GM23338 (cell line): ENCODE results near the gene PECR. TPM values are rescaled to one million over a fixed set of nuclear protein-coding genes. Genes with fewer than 3 reads are reported as not detected.

Experiments
- ATAC-seq: fragments of 200-7000 bp; cut with Tn5 transposase; 3 replicates; pipeline ENCODE4 v1.9.1; 2020
- DNase-seq: peaks from one replicate; pipeline ENCODE4 v3.0.0-alpha.2; 2015; ENCODE audit warnings: low spot score
- H2AFZ ChIP-seq: fragments of 200-600 bp; sonication (generic); 2 replicates; pipeline ENCODE4 v1.8.0; 2016; ENCODE audit warnings: antibody characterized with exemption, mild to moderate bottlenecking, moderate library complexity
- H3F3A ChIP-seq: fragments of 200-600 bp; sonication (generic); replicated peaks from 2 replicates; pipeline ENCODE4 v1.8.0; 2017; ENCODE audit warnings: antibody characterized with exemption, mixed run types, low read depth
- H3K27ac ChIP-seq: fragments of 200-600 bp; sonication (generic); 2 replicates; pipeline ENCODE4 v1.6.1; 2016; ENCODE audit warnings: low read depth
- H3K27me3 ChIP-seq: fragments of 200-600 bp; sonication (generic); 2 replicates; pipeline ENCODE4 v1.8.0; 2016; ENCODE audit warnings: mild to moderate bottlenecking, mixed run types, moderate library complexity; ENCODE audit not compliant: insufficient read depth
- H3K36me3 ChIP-seq: fragments of 200-600 bp; sonication (generic); 2 replicates; pipeline ENCODE4 v1.8.0; 2016; ENCODE audit warnings: mild to moderate bottlenecking; ENCODE audit not compliant: insufficient read depth
- H3K4me1 ChIP-seq: fragments of 200-600 bp; sonication (generic); 2 replicates; pipeline ENCODE4 v1.8.0; 2016; ENCODE audit warnings: mild to moderate bottlenecking, moderate library complexity; ENCODE audit not compliant: insufficient read depth
- H3K4me2 ChIP-seq: fragments of 200-600 bp; sonication (generic); 2 replicates; pipeline ENCODE4 v1.7.1; 2017; ENCODE audit warnings: mixed run types
- H3K4me3 ChIP-seq: fragments of 200-600 bp; sonication (generic); 2 replicates; pipeline ENCODE4 v1.6.1; 2016; ENCODE audit warnings: mixed run types
- H3K79me2 ChIP-seq: fragments of 200-600 bp; sonication (generic); replicated peaks from 2 replicates; pipeline ENCODE4 v1.8.0; 2017; ENCODE audit warnings: mild to moderate bottlenecking; ENCODE audit not compliant: insufficient read depth
- H3K9me2 ChIP-seq: fragments of 200-600 bp; sonication (generic); 2 replicates; pipeline ENCODE4 v1.8.0; 2017; ENCODE audit not compliant: insufficient read depth
- H4K20me1 ChIP-seq: fragments of 200-600 bp; sonication (generic); replicated peaks from 2 replicates; pipeline ENCODE4 v1.8.0; 2017; ENCODE audit warnings: mild to moderate bottlenecking; ENCODE audit not compliant: insufficient read depth
- H3K27ac Mint-ChIP-seq: 2 replicates; pipeline ENCODE4 v1.8.0; 2020; ENCODE audit warnings: inconsistent platforms, mild to moderate bottlenecking, moderate library complexity, mixed read lengths
- H3K27me3 Mint-ChIP-seq: 3 replicates; pipeline ENCODE4 v1.8.0; 2022; ENCODE audit warnings: low read depth, mild to moderate bottlenecking, moderate library complexity, mixed read lengths, inconsistent platforms; ENCODE audit not compliant: insufficient read depth, poor library complexity
- H3K36me3 Mint-ChIP-seq: 3 replicates; pipeline ENCODE4 v1.8.0; 2021; ENCODE audit warnings: low read depth, mild to moderate bottlenecking, inconsistent platforms, moderate library complexity, mixed read lengths
- H3K4me1 Mint-ChIP-seq: 3 replicates; pipeline ENCODE4 v1.8.0; 2020; ENCODE audit warnings: mild to moderate bottlenecking, inconsistent platforms, mixed read lengths
- H3K4me3 Mint-ChIP-seq: 3 replicates; pipeline ENCODE4 v1.8.0; 2021; ENCODE audit warnings: moderate library complexity, mild to moderate bottlenecking, inconsistent platforms, mixed read lengths
- H3K9me3 Mint-ChIP-seq: 3 replicates; pipeline ENCODE4 v1.8.0; 2020; ENCODE audit warnings: moderate library complexity, mild to moderate bottlenecking, inconsistent platforms, mixed read lengths
- CREB1 ChIP-seq: fragments of 250-450 bp; sonication (Bioruptor Pico); IDR thresholded peaks from 2 replicates; pipeline ENCODE4 v1.5.0; 2020; ENCODE audit warnings: low read depth, mild to moderate bottlenecking, moderate library complexity
- EZH2 ChIP-seq: fragments of 200-600 bp; sonication (generic); IDR thresholded peaks from one replicate; pipeline ENCODE4 v1.8.0; 2017; ENCODE audit warnings: antibody characterized with exemption, mild to moderate bottlenecking, low read depth; ENCODE audit not compliant: unreplicated experiment
- EZH2phosphoT487 ChIP-seq: fragments of 200-600 bp; sonication (generic); IDR thresholded peaks from one replicate; pipeline ENCODE4 v1.8.1; 2018; ENCODE audit warnings: antibody characterized with exemption; ENCODE audit not compliant: unreplicated experiment
- JUNB ChIP-seq: IDR thresholded peaks from one replicate; pipeline ENCODE4 v1.6.1; 2016; ENCODE audit warnings: antibody characterized with exemption; ENCODE audit not compliant: unreplicated experiment
- NANOG ChIP-seq: IDR thresholded peaks from 2 replicates; pipeline ENCODE4 v1.6.1; 2016; ENCODE audit warnings: antibody characterized with exemption, borderline replicate concordance
- POLR2AphosphoS5 ChIP-seq: IDR thresholded peaks from 2 replicates; pipeline ENCODE4 v1.6.1; 2016; ENCODE audit warnings: antibody characterized with exemption, low read depth
- ZNF114 ChIP-seq: fragments of 250-450 bp; sonication (Bioruptor Pico); IDR thresholded peaks from 2 replicates; pipeline ENCODE4 v1.5.0; 2020; ENCODE audit warnings: mild to moderate bottlenecking, moderate library complexity
- ZNF331 ChIP-seq: fragments of 250-450 bp; sonication (Bioruptor Pico); IDR thresholded peaks from 2 replicates; pipeline ENCODE4 v1.5.0; 2020; ENCODE audit warnings: low read depth, mild to moderate bottlenecking, moderate library complexity
- polyA plus RNA-seq: library from polyadenylated mRNA; unstranded; fragments of >200 nt; fragmentation: Nextera tagmentation; extraction: Ambion mirVana; gene quantifications from 2 replicates; pipeline ENCODE4 v1.2.1, GENCODE V29; 2016
- total RNA-seq: library from RNA; depleted of rRNA; stranded (reverse); fragments of >200 nt; shearing (Covaris generic); gene quantifications from 2 replicates; pipeline ENCODE4 v1.2.3, GENCODE V29; 2014
- TF ChIP-seq, protein P1 (sequence below), 2 experiments: fragments of 200-600 bp in 1 of 2; sonication (generic) in 1 of 2; conservative IDR thresholded peaks; 2 replicates each; pipeline versions ENCODE4 v1.5.1 to v1.6.1; 2016 to 2017; ENCODE audit warnings: antibody characterized with exemption in 2 of 2, low read depth in 2 of 2, mild to moderate bottlenecking in 2 of 2, moderate library complexity in 1 of 2
- TF ChIP-seq, protein P2 (sequence below): IDR thresholded peaks from 2 replicates; pipeline ENCODE4 v1.6.1; 2016; ENCODE audit warnings: antibody characterized with exemption
- TF ChIP-seq, protein P3 (sequence below): IDR thresholded peaks from one replicate; pipeline ENCODE4 v1.6.1; 2018; ENCODE audit warnings: antibody characterized with exemption; ENCODE audit not compliant: unreplicated experiment

PECR gene
- total and polyA plus RNA-seq, 2 experiments from 2014 or later: 12.1 to 15.5 TPM

DNA sequence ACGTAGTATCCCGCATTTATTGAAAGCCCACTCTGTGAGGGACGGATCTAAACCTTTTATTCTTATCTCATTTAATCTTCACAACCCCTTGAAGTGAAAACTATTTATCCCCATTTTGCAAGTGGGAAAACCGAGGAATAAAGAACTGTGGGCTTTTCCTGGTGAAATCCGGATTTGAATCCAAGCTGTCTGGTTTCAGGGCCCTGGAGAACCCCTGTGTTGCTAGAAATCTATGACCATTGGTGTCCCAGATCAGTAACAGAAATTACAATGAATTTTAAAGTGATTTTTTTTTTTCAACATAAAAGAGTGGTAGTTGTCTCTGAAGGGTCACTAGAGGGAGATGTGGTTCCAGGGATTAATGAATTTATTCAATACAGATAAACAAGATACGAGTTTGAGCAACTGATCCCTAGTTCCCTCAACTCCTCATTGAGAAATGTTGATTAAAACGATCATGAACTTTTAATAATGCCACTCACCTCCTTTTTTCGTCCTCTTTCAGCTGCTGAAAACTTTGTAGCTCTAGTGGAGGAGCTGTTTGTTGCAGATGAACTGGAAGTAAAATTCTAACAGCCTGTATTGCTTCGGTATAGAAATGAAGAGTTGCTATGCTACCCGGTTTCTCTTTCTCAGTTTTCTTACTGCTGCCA is 28.5 kb upstream of the PECR start:
- ATAC-seq (no peak), DNase-seq (peak; percentile 31)
- H3K27me3 Mint-ChIP-seq: peaks cover 18% of the 10 kb centered on the region
- peaks cover 36% of the 10 kb centered on the region for H3F3A ChIP-seq
- H3K4me2 ChIP-seq: peak overlapping the region; percentile 90
- H3K27ac Mint-ChIP-seq: peak overlapping the region; percentile 100
- H4K20me1 ChIP-seq: no peaks in the 10 kb centered on the region; the same call in 1 of the 2 replicates
- H3K9me2 ChIP-seq: no peaks in the 10 kb centered on the region
- no peak for TF ChIP-seq POLR2AphosphoS5
- TF ChIP-seq, protein P1, sequence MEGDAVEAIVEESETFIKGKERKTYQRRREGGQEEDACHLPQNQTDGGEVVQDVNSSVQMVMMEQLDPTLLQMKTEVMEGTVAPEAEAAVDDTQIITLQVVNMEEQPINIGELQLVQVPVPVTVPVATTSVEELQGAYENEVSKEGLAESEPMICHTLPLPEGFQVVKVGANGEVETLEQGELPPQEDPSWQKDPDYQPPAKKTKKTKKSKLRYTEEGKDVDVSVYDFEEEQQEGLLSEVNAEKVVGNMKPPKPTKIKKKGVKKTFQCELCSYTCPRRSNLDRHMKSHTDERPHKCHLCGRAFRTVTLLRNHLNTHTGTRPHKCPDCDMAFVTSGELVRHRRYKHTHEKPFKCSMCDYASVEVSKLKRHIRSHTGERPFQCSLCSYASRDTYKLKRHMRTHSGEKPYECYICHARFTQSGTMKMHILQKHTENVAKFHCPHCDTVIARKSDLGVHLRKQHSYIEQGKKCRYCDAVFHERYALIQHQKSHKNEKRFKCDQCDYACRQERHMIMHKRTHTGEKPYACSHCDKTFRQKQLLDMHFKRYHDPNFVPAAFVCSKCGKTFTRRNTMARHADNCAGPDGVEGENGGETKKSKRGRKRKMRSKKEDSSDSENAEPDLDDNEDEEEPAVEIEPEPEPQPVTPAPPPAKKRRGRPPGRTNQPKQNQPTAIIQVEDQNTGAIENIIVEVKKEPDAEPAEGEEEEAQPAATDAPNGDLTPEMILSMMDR (conservative IDR thresholded peaks at IDR 0.05; ENCODE audit: low read depth in 2 of 2): peak in 1 of 2 experiments; percentile 49; a peak in 3 of 4 replicates
- no peaks in the 10 kb centered on the region; the same call in 2 of the 3 replicates for H3K9me3 Mint-ChIP-seq
- H3K4me1 ChIP-seq: peaks cover 18% of the 10 kb centered on the region; the same call in 1 of the 2 replicates
- peak overlapping the region; percentile 85 for H3K4me3 ChIP-seq
- peaks cover 52% of the 10 kb centered on the region for H3K4me1 Mint-ChIP-seq
- peak overlapping the region; percentile 100 for H3K4me3 Mint-ChIP-seq
- H3K36me3 ChIP-seq: peaks cover 34% of the 10 kb centered on the region
- H3K27ac ChIP-seq: peak overlapping the region; percentile 89
- H3K27me3 ChIP-seq: no peaks in the 10 kb centered on the region
- H2AFZ ChIP-seq: no peak overlapping the region
- peaks cover 58% of the 10 kb centered on the region for H3K36me3 Mint-ChIP-seq
- peaks cover 41% of the 10 kb centered on the region for H3K79me2 ChIP-seq

GRCh38 chr2:216108967-216109921 is 27.6 kb upstream of the PECR start, which contains the start of gene XRCC5:
XRCC5 (plus strand) TSS chr2:216109348; CDS start chr2:216109437, 89 bp downstream.
- Histone ChIP-seq H3F3A (peaks cover 36% of the 10 kb centered on the region), H4K20me1 (no peaks in the 10 kb centered on the region; the same call in 1 of the 2 replicates), H3K9me2 (no peaks in the 10 kb centered on the region), H2AFZ (no peak within 1 kb of the TSS), H3K36me3 (peaks cover 34% of the 10 kb centered on the region), H3K4me3 (peak within 1 kb of the TSS; percentile 85), H3K79me2 (peaks cover 39% of the 10 kb centered on the region), H3K27me3 (no peaks in the 10 kb centered on the region), H3K27ac (peak within 1 kb of the TSS; percentile 89), H3K4me1 (peaks cover 18% of the 10 kb centered on the region; the same call in 1 of the 2 replicates), H3K4me2 (peak within 1 kb of the TSS; percentile 90)
- Mint-ChIP-seq H3K9me3 (no peaks in the 10 kb centered on the region), H3K4me1 (peaks cover 47% of the 10 kb centered on the region), H3K36me3 (peaks cover 50% of the 10 kb centered on the region), H3K4me3 (peak within 1 kb of the TSS; percentile 100), H3K27ac (peak within 1 kb of the TSS; percentile 100), H3K27me3 (peaks cover 11% of the 10 kb centered on the region)
- DNase-seq (peak; percentile 98), ATAC-seq (peak; percentile 75)
- TF ChIP-seq EZH2phosphoT487 (no peak), NANOG (no peak), ZNF331 (no peak), CREB1 (no peak), EZH2 (no peak), ZNF114 (no peak), JUNB (no peak), POLR2AphosphoS5 (peak; percentile 91)
- TF ChIP-seq, protein P2, sequence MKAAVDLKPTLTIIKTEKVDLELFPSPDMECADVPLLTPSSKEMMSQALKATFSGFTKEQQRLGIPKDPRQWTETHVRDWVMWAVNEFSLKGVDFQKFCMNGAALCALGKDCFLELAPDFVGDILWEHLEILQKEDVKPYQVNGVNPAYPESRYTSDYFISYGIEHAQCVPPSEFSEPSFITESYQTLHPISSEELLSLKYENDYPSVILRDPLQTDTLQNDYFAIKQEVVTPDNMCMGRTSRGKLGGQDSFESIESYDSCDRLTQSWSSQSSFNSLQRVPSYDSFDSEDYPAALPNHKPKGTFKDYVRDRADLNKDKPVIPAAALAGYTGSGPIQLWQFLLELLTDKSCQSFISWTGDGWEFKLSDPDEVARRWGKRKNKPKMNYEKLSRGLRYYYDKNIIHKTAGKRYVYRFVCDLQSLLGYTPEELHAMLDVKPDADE: peak; percentile 87
- TF ChIP-seq, protein P3, sequence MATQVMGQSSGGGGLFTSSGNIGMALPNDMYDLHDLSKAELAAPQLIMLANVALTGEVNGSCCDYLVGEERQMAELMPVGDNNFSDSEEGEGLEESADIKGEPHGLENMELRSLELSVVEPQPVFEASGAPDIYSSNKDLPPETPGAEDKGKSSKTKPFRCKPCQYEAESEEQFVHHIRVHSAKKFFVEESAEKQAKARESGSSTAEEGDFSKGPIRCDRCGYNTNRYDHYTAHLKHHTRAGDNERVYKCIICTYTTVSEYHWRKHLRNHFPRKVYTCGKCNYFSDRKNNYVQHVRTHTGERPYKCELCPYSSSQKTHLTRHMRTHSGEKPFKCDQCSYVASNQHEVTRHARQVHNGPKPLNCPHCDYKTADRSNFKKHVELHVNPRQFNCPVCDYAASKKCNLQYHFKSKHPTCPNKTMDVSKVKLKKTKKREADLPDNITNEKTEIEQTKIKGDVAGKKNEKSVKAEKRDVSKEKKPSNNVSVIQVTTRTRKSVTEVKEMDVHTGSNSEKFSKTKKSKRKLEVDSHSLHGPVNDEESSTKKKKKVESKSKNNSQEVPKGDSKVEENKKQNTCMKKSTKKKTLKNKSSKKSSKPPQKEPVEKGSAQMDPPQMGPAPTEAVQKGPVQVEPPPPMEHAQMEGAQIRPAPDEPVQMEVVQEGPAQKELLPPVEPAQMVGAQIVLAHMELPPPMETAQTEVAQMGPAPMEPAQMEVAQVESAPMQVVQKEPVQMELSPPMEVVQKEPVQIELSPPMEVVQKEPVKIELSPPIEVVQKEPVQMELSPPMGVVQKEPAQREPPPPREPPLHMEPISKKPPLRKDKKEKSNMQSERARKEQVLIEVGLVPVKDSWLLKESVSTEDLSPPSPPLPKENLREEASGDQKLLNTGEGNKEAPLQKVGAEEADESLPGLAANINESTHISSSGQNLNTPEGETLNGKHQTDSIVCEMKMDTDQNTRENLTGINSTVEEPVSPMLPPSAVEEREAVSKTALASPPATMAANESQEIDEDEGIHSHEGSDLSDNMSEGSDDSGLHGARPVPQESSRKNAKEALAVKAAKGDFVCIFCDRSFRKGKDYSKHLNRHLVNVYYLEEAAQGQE: no peak
- TF ChIP-seq, protein P1 (conservative IDR thresholded peaks at IDR 0.05; ENCODE audit: low read depth in 2 of 2): no peak
